ENCODE data around the gene ZNF575.

- TF ChIP-seq CTCF (IDR thresholded peaks at IDR 0.05) (no peak), POLR2A (IDR thresholded peaks at IDR 0.05) (no peak)
Measured at GRCh38 chr19:43486412-43486811, 46.6 kb upstream of the ZNF575 start.

All from uterus (tissue), 2 donors.